Osteoblast (primary cell): ENCODE results near the gene IL23A. TPM values are rescaled to one million over a fixed set of nuclear protein-coding genes. Genes with fewer than 3 reads are reported as not detected.

Experiments
- DNase-seq: peaks from one replicate; pipeline ENCODE4 v3.0.0; 2011; ENCODE audit warnings: low spot score, mixed read lengths; ENCODE audit not compliant: insufficient read length; ENCODE audit errors: missing footprints
- H2AFZ ChIP-seq: 2 replicates; pipeline ENCODE4 v1.6.0; 2011; ENCODE audit warnings: mild to moderate bottlenecking, low read length
- H3K27ac ChIP-seq: 2 replicates; pipeline ENCODE4 v1.5.1; 2011; ENCODE audit warnings: mild to moderate bottlenecking, low read depth, low read length, moderate library complexity
- H3K27me3 ChIP-seq: 2 replicates; pipeline ENCODE4 v1.6.0; 2012; ENCODE audit warnings: mild to moderate bottlenecking, control low read depth, inconsistent platforms, low read length, moderate library complexity; ENCODE audit not compliant: insufficient read depth
- H3K36me3 ChIP-seq: 2 replicates; pipeline ENCODE4 v1.5.1; 2011; ENCODE audit warnings: mild to moderate bottlenecking, low read length, control low read depth, moderate library complexity; ENCODE audit not compliant: insufficient read depth
- H3K4me1 ChIP-seq: 2 replicates; pipeline ENCODE4 v1.5.1; 2011; ENCODE audit warnings: mild to moderate bottlenecking, low read length, control low read depth, moderate library complexity; ENCODE audit not compliant: insufficient read depth
- H3K4me2 ChIP-seq: 2 replicates; pipeline ENCODE4 v1.6.0; 2011; ENCODE audit warnings: mild to moderate bottlenecking, low read length; ENCODE audit not compliant: insufficient read depth
- H3K4me3 ChIP-seq: fragments of 200-600 bp; sonication (generic); 3 replicates; pipeline ENCODE4 v1.5.1; 2012; ENCODE audit warnings: mild to moderate bottlenecking, low read length, inconsistent platforms; ENCODE audit not compliant: insufficient read depth
- H3K79me2 ChIP-seq: 2 replicates; pipeline ENCODE4 v1.6.0; 2012; ENCODE audit warnings: mild to moderate bottlenecking, low read length, control low read depth, inconsistent platforms; ENCODE audit not compliant: insufficient read depth
- H3K9me3 ChIP-seq: 2 replicates; pipeline ENCODE4 v1.5.1; 2011; ENCODE audit warnings: low read depth, low read length, control low read depth
- H4K20me1 ChIP-seq: 2 replicates; pipeline ENCODE4 v1.6.0; 2012; ENCODE audit warnings: mild to moderate bottlenecking, low read length, control low read depth; ENCODE audit not compliant: insufficient read depth
- total RNA-seq: library from RNA; depleted of rRNA; stranded (reverse); fragments of >200 nt; gene quantifications from 2 replicates; pipeline ENCODE4 v1.2.3, GENCODE V29; 2012
- TF ChIP-seq, protein P1 (sequence below): IDR thresholded peaks from 2 replicates; pipeline ENCODE4 v1.5.1; 2011; ENCODE audit warnings: mild to moderate bottlenecking, low read depth, low read length, moderate library complexity; ENCODE audit errors: extremely low read depth

Gene IL23A
- total RNA-seq, 1 donor, result not detected

DNA sequence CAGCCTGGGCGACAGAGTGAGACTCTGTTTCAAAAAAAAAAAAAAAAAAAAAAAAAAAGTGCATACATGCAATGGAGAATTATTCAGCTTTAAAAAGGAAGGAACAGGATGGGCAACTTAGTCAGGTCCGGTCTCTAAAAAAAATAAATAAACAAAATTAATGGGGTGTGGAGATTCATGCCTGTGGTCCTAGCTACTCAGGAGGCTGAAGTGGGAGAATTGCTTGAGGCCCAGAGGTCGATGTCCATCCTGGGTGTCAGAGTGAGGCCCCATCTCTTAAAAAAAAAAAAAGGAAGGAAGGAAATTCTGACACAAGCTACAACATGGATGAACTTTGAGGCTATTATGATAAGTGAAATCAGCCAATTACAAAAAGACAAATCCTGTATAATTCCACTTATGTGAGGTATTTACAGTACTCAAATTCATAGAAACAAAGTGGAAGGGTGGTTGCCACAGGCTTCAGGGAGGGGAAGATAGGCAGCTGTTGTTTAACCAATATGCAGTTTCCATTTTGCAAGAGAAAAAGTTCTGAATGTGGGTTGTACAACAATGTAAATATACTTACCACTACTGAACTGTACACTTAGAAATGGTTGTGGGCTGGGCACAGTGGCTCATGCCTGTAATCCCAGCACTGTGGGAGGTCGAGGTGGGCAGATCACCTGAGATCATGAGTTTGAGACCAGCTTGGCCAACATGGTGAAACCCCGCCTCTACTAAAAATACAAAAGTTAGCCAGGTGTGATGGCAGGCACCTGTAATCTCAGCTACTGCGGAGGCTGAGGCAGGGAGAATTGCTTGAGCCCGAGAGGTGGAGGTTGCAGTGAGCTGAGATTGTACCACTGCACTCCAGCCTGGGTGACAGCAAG lies 36.3 kb downstream of the IL23A start:
- no peak overlapping the region for H2AFZ ChIP-seq
- no peak overlapping the region for H3K4me2 ChIP-seq
- TF ChIP-seq, protein P1, sequence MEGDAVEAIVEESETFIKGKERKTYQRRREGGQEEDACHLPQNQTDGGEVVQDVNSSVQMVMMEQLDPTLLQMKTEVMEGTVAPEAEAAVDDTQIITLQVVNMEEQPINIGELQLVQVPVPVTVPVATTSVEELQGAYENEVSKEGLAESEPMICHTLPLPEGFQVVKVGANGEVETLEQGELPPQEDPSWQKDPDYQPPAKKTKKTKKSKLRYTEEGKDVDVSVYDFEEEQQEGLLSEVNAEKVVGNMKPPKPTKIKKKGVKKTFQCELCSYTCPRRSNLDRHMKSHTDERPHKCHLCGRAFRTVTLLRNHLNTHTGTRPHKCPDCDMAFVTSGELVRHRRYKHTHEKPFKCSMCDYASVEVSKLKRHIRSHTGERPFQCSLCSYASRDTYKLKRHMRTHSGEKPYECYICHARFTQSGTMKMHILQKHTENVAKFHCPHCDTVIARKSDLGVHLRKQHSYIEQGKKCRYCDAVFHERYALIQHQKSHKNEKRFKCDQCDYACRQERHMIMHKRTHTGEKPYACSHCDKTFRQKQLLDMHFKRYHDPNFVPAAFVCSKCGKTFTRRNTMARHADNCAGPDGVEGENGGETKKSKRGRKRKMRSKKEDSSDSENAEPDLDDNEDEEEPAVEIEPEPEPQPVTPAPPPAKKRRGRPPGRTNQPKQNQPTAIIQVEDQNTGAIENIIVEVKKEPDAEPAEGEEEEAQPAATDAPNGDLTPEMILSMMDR, result no peak

DNA sequence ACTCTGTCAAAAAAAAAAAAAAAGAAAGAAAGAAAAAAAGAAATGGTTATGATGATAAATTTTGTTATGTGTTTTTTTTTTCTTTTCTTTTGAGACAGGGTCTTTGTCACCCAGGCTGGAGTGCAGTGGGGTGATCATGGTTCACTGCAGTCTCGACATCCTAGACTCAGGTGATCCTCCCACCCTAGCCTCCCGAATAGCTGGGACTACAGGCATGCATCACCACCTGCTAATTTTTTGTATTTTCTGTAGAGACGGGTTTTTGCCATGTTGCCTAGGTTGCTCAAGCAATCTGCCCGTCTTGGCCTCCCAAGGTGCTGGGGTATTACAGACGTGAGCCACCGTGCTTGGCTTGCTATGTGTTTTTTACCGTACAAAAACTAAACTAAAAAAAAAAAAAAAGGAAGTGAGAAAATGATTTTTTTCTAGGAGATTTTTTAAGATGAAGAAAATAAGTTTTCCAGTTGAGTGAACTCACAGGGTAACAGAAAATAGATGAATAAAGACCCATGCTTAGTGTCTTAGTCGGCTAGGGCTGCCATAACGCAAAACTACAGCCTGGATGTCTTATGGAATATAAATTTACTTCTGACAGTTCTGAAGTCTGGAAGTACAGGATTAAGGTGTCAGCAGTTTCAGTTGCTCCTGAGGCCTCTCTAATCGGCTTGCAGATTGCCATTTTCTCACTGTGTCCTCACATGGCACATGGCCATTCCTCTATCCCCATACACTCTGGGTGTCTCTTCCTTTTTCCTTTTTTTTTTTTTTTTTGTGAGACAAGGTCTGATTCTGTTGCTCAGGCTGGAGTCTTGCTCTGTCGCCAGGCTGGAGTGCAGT lies 37.1 kb downstream of the IL23A start:
- Histone ChIP-seq H3K4me1 (no peaks in the 10 kb centered on the region), H3K27ac (no peak overlapping the region), H4K20me1 (no peaks in the 10 kb centered on the region), H3K79me2 (no peaks in the 10 kb centered on the region), H3K4me2 (no peak overlapping the region), H2AFZ (no peak overlapping the region), H3K4me3 (no peak overlapping the region), H3K27me3 (no peaks in the 10 kb centered on the region), H3K36me3 (no peaks in the 10 kb centered on the region), H3K9me3 (no peaks in the 10 kb centered on the region)
- no peak for DNase-seq
- TF ChIP-seq, protein P1, result no peak

More for the DNA sequence above, 36.3 kb downstream of the IL23A start:
- DNase-seq, result no peak
- Histone ChIP-seq H3K79me2 (no peaks in the 10 kb centered on the region), H3K27ac (no peak overlapping the region), H3K4me1 (no peaks in the 10 kb centered on the region), H4K20me1 (no peaks in the 10 kb centered on the region), H3K4me3 (no peak overlapping the region), H3K9me3 (no peaks in the 10 kb centered on the region), H3K36me3 (no peaks in the 10 kb centered on the region), H3K27me3 (no peaks in the 10 kb centered on the region)

DNA sequence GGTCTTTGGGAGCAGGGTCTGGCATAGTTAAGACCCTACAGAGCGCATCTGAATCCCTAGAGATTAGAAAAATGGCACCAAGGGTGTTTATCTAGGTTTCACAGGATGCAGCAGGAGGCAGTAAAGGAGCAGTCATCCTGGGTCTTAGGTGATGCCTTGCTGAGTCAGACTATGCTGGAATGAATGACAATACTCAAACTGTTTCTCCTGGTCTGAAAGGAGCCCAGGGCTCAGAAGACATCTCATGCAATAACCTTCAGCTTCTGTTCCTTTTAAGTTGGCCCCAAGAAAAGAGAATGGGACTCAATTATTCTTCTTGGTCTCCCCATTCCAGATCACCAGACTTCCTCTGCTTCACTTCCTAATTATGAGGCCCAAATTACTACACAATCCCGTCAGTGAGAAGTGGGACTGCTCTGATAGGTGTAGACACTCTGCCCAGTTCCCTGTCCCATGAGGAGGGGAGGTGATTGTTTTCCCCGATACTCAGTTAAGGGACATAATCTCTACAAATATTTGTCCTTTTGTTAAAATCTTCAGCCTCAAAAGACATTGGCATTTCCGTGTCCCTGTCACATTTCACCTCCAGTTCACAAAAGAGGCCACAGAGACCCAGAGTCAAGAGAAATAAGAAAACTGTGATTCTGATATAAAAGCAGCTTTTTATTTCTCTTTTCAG lies 38.8 kb downstream of the IL23A start:
- peak overlapping the region; percentile 41 for H2AFZ ChIP-seq
- H3K27ac ChIP-seq, result no peak overlapping the region
- H3K4me3 ChIP-seq, result no peak overlapping the region

More for the DNA sequence above, 38.8 kb downstream of the IL23A start:
- Histone ChIP-seq H4K20me1 (no peaks in the 10 kb centered on the region), H3K79me2 (no peaks in the 10 kb centered on the region), H3K27me3 (no peaks in the 10 kb centered on the region), H3K4me2 (no peak overlapping the region), H3K36me3 (no peaks in the 10 kb centered on the region), H3K9me3 (no peaks in the 10 kb centered on the region), H3K4me1 (no peaks in the 10 kb centered on the region)
- no peak for DNase-seq
- TF ChIP-seq, protein P1, result peak; percentile 34
